DMS79 (cell line): ENCODE results near the gene TMC1.
"Not testable (repeated sequence)": the region's sequence is repeated elsewhere in the genome, so short reads cannot be mapped to it uniquely, and the experiment has no call there.

Experiments used
- DNase-seq: peaks from one replicate; lab custom pipeline; 2025; lab: John Stamatoyannopoulos, UW

The TMC1 gene

DNA sequence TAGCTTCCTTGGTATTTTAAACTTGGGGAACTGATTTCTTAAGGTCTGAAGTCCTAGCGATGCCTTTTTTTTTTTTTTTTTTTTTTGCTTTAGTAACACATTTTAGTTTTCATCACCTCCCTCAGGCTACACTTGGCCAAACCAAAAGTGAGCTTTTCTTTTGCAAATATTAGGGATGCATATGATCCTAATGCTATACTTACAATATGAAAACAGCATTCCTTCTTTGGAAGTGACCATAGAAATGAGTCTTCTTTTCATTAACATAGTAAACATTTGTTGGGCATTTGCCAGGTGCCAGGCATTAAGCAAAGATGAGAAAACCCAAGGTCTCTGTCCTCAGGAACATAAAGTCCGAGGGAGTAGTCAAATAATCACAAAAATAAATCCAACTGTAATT is 241.6 kb downstream of the TMC1 start:
- DNase-seq, result no peak

DNA sequence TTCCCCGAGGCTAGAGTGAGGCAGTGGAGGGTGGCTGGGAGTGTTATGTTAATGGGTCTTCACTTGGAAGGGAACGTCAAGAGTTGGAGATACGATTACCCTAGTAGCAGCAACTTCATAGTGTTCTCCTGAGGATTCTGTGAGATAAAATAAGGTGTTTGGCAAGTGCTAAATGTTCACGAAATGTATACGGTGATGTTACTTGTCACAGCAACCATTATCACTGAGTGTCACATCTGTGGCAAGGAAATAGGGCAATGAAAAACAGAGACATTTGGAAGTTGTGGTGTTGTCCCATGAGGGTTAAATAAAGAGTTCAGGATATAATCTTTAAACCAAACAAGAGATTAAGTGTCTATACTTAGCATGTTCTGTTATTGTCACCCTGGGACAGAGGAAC is 248.1 kb downstream of the TMC1 start:
- no peak for DNase-seq

DNA sequence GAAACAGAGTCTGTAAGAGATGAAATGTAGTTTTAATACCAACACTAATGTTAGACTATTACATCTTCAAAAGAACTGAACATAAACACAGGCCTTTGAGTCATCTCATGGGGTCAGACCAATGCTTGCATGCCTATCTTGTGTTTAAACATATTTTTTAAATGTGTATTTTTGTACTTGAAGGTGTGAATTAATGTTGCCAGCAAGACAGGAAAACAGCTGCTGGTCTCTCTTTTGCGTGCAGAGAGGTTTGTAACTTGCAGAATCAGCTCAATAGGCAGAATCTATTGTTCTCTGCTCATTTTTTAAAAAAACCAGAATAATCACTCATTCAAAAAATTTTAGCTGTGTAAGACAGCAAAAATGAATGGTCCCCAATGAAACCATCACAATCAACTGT is 251.3 kb downstream of the TMC1 start:
- no peak for DNase-seq

DNA sequence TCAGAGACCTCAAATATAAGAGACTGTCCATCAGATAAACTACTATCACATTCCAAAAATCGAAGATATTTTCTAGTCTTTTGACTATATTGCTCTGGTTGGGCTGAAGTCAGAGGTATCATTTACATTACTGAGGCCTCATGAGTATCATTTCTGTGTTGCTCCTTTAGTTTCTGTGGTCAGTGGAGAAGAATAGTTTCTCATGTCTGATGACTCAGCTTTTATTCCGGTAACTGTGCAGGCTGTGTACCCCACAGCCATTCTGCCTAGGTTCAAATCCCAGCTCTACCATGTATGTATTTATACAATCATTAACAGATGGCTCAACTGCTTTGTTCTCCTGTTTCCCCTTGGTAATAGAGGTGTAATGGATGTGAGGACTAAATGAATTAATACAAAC is 252.2 kb downstream of the TMC1 start:
- no peak for DNase-seq

DNA sequence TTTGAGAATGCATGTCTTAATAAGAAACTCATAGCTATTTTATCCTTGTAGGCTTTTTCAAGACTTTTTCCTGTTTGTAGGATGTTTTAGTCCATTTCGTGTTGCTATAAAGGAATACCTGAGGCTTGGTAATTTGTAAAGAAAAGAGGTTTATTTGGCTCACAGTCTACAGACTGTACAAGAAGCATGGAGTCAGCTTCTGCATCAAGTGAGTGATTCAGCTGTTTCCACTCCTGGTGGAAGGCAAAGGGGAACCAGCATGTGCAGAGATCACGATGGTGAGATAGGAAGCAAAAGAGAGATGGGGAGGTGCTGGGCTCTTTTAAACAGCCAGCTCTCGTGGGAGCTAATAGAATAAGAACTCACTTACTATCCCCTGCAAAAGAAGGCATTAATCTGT is 254.2 kb downstream of the TMC1 start:
- no peak for DNase-seq

DNA sequence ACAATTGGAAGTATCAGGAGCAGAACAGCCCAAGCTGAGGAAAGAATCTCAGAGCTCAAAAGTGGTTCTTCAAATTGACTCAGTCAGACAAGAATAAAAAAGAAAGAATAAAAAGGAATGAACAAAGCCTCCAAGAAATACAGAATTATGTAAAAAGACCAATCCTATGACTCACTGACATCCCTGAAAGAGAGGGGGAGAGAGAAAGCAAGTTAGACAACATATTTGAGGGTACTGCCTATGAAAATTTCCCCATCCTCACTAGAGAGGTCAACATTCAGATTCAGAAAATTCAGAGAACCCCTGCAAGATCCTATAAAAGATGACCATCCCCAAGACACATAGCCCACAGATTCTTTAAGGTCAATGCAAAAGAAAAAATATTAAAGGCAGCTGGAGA is 258.2 kb downstream of the TMC1 start:
- no peak for DNase-seq

DNA sequence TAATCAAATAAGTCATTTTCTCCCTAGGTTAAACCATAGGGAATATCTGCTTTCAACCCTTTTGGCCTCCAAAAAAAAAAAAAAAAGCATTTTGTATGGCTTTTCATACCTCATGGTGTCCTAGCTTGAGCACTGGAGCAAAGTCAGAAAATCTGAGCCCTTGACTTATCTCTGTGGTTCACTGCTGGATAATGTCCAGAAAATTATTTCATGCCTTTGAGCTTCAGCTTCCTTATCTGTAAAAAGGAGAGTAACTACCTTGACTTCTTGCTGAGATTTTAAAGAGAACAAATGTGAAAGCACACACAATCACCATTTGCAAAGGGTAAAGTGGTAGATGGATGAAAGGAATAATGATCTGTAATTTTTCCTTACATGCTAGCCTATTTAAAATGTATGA is 265.5 kb downstream of the TMC1 start:
- no peak for DNase-seq

DNA sequence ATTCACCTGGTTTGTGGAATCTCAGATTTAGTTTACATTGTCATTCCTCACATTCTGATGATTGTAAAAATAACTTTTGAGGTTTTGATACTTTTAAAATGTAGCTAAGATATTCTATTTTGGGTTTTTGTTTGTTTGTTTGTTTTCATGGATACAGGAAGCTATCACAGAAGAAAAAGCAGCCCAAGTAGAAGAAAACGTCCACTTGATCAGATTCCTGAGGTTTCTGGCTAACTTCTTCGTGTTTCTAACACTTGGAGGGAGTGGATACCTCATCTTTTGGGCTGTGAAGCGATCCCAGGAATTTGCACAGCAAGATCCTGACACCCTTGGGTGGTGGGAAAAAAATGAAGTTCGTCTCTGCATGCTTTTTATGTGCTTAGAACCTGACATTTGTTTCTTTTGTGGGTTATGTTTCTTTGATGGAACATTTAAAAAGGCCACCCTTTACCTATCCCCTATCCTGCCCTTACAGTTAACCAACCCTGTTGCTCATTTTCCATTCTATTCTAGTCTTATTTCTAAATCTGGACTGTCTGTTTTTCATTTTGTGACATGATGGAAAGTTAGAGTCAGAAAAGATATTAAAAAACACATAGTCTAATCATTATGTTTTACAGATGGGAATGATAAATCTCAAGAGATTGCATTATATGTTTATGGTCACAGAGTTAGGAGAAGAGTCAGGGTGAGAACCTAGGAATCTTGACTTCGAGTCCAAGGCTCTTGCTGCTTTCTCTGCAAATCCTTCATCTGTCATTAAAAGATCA is 267.7 kb downstream of the TMC1 start:
- DNase-seq, result no peak

DNA sequence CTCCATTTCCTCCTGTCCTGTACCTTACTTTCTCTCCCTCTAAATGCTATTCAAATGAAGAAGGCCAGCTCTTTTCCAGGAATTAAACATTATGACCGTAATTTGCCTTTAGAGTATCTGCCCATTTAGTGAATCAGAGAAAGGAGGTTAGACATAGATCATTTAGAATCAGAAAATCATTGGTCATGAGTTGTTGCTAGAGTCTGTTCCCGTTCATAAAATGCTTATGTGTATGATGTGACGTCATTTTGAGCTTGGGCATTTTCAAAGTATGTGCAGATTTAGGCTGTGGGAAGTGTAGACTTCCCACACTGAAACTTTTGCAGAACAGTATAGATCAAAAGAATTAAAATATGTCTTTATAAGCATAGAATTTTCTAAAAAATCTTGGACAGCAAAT is 268.5 kb downstream of the TMC1 start:
- no peak for DNase-seq

DNA sequence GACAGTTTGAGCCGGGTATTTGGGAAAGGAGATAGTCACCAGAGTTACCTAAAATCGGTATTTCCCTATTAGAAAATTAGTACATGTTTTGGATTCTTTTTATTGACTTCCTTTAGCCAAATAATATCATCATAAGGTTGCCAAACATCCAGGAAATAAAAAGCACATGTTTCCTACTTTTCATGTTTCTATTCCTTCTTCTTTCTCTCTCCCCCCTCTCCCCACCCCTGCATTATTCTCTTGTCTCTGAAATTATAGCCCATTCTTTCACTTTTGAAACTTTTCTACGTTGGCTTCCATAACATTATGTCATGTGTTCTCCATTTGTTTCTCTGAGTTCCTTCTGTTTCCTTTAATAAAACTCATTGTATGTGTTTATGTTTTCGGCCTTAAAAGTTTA is 269.6 kb downstream of the TMC1 start:
- DNase-seq, result no peak

DNA sequence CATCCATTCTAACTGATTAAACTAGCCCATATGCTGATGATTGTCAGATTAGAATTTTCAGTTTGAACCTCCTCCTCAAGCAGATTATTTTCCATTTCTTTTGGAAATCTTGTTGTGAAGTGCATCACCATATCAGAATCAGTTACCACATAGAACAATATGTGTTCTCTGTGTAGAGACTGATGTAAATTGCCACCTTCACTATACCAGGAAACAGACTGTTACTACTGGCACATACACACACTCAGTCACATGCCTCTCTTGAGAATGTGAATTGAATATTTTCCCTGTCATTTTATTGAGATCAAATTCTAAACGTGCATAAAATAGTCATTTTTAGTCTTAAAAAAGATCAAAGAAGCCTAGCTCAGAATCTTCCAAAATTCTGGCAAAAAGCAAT is 270.0 kb downstream of the TMC1 start:
- no peak for DNase-seq

DNA sequence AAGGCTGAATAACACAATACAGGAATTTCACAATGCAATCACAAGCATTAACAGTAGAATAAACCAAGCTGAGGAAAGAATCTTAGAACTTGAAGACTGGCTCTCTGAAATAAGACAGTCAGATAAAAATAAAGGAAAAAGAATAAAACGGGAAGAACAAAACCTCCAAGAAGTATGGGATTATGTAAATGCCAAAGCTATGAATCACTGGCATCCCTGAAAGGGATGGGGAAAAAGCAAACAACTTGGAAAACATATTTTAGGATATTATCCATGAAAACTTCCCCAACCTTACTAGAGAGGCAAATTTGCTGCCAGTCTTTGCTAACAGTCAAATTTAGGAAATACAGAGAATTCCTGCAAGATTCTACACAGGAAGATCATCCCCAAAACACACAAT is 273.5 kb downstream of the TMC1 start:
- DNase-seq, result no peak

DNA sequence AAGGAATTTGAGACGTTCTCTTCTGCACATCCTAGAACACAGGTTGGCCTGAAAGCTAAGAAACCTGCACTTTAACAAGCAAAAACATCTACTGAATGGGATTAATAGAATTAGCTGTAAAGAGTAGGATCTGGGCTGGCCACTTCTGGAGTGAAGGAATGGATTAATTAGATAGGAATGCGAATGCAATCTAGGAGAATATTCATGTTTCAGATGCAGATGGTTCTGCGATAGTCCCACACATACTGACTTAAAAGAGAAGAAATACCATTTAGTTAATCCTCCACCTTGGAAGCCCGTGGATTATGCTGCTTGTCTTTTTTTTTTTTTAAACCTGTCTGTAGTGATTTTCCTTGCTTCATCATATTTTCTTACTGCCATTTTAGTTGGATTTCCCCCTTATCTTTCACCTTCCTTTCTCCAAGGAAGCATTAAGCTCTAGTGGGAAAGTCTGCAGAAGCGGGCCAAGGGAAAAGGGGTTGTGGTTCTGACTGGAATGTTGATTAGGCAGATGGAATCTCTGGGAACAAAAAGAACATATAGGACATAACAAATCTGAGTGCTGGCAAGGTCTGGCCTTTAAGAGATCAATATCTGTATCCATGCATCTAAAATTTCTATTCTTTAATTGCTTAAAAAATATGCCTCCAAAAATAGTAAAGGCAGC is 279.1 kb downstream of the TMC1 start:
- no peak for DNase-seq

DNA sequence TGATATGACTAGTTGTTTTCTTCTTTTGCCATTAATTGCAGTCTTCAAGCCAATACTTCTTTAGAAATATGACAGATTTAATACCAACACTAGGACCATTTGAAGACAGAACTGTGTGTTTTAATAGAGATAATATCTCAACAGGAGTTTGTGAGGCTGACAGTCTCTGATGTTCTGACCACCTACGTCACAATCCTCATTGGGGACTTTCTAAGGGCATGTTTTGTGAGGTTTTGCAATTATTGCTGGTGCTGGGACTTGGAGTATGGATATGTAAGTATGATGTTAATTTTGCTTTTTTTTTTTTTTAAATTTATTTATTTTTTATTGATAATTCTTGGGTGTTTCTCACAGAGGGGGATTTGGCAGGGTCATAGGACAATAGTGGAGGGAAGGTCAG is 283.8 kb downstream of the TMC1 start:
- DNase-seq, result no peak

DNA sequence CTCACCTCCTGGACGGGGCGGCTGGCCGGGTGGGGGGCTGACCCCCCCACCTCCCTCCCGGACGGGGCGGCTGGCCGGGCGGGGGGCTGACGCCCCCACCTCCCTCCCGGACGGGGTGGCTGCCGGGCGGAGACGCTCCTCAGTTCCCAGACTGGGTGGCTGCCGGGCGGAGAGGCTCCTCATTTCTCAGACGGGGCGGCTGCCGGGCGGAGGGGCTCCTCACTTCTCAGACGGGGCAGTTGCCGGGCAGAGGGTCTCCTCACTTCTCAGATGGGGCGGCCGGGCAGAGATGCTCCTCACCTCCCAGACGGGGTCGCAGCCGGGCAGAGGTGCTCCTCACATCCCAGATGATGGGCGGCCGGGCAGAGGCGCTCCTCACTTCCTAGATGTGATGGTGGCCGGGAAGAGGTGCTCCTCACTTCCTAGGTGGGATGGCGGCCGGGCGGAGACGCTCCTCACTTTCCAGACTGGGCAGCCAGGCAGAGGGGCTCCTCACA is 285.0 kb downstream of the TMC1 start:
- not testable (repeated sequence) for DNase-seq

DNA sequence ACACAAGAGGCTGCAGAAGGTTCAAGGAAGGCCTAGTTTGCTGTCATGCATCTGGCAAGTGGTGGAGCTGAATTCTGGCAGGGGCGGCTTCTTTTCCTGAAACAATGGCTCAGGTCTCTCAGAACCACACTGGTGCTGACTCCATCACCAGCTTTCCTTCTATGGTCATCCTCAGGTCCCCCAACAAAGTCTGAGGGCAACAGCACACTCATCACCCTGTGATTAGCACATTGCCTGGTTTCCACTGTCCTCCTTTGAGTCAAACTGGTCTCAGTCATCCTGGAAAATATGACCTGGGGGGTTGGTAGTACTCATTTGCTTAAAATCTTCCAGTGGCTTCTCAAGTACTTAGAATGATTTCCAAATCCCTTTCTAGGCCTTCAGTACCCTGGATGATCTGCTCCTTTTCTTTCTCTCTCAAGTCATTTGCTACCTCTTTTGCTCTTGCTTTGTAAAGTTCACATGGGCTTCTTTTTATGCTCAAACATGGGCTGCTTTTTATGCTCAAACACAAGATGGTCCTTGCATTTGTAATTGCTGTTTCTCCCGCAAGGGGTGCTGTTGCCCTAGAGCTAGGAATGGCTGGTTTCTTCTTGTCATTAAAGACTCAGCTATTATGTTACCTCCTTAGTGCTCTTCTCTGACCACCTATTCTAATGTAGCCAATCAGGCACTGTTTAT is 286.5 kb downstream of the TMC1 start:
- DNase-seq, result no peak

DNA sequence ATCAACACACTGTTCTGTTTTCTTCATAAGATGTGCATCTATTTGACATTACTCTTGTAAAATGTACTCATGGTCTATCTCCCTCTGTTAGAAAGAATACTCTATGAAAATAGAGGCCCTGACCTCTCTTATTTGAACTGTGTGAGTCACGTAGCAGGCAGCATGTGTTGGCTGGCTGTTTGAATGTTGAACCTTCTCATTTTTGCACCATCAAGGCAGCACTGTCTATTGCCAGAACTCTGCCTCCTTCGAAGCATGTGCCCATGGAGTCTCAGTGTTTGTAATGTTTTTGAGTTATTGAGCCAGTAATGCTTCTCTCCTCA is 287.0 kb downstream of the TMC1 start:
- no peak for DNase-seq

DNA sequence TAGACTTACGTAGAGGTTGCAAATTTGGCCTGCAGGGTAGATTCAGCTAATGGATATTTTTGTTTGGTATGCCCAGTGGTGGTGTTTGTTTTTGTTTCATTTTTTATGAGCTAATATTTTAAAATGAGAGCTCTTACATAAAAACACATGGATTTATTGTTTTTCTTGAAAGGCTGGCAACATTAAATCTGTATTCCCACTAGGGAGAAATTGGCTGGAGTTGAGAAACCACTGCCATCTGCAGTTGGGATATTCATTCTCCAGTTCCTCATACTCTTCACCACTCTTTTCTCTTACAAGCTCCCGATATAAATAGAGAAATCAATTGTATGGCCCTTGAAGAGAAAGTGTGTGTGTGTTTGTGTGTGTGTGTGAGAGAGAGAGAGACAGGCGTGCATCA is 288.2 kb downstream of the TMC1 start:
- no peak for DNase-seq

DNA sequence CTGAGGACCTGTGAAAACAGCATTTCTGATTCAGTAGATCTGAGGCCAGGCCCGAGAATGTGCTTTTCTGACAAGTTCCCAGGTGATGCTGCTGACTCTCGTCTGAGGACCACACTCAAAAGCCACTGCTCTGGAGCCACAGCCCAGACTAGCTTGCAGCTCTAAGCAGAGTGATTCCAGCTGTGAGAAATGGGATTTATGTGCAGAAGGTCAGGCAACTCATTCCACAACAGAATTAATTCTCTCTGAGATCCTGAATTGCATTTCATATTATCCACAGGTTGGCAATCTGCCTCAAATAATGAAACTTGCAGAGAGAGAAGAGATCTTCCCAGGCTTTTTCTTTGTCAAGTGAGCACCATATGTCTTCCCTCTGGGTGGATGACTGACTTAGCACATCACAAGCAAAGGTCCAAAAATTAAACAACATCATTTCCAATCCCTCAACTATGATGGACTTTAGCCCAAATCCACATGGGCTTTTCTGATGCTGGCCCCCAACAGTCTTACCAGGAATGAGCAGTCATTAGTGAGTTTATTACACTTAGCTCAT is 291.2 kb downstream of the TMC1 start:
- DNase-seq, result no peak

DNA sequence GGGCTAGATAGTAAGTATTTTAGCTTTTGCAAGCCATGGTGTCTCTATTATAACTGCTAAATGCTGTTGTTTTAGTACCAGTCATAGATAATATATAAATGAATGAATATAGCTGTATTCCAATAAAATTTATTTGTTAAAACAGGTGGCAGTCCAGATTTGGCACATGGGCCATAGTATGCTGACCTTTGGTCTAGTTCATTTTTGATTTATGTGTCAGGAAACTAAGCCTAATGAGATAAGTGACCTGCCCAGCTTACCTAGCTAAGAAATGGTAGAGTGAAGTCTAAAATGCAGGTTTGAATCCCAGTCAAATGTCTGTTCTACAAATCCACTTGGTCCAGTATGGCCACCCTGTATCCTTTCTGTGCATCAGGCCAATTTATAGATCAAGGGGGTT is 292.1 kb downstream of the TMC1 start:
- DNase-seq, result no peak

DNA sequence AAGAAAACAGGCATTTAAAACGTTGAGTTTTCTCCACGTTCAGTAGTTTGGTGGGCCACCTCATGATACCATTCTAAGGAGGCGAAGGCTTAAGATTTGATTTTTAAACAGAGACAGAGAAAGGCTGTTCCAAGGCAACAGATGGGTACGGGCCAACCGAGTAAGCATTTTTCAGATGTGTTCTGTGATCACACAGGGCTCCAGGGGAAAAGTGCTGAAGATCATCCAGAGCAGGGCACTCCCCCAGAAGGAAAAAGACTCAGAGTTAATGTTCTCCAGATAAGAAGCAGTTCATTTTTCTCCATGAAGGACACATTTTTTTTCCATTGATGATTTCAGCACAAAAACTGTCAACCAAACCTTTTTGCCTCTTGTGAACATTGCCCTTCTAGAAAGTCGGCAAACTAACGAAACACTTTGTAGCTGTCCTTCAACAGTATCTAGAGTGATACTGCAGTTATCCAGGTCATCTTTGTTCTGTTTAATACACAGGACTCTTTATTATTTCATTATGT is 292.7 kb downstream of the TMC1 start:
- DNase-seq, result no peak

DNA sequence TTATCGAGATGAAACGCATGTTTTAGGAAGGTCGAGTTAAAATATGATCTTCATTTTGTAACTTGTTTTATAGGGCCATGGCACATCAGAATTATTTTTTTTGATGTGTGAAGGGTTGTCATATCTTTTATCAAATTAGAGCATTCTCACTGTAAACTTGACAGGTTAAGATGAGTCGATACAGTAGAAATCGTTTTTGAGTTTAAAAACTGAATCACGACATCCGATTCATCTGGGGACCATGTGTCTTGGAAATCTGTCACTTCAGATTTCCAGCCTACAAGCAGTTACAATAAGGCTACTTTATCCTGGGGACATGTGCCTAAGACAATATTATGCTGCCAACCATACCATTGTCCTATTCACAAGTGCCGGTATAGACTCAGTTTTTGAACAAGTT is 295.3 kb downstream of the TMC1 start:
- no peak for DNase-seq

DNA sequence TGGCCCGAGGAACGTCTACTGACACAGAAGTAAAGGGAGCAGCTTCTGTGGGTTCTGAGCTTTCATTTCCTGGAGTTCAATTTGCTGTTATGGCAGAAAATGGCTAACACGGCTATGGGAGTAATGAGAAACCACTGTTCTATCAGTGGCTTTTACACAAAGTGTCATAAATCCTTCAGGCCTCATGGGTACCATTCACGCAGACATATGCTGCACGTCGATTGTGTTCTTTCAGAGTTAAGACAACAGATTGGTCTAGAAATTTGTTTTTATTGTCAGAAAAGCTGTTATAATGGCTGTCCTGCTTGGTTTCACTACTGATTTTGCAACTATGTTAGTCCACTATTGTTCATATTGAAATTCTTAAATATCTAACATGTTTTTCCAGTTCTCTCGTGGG is 296.0 kb downstream of the TMC1 start:
- no peak for DNase-seq
